ENCODE results near the gene DIS3L2.

- no peak for TF ChIP-seq CTCF (IDR thresholded peaks at IDR 0.05; ENCODE audit: insufficient read depth, low read depth, low read length)
- TF ChIP-seq EZH2 (IDR thresholded peaks at IDR 0.05; ENCODE audit: insufficient read depth, low read length) = no peak
These were observed 634 bp upstream of the DIS3L2 start for GRCh38 chr2:231960810-231961348.
